SK-N-SH treated with all-trans-retinoic acid at 6 μM for 48 hours (cell line): ENCODE results near the gene CD40.

Source experiments
- BACH2 ChIP-seq: fragments of 250-450 bp; sonication (Bioruptor Pico); IDR thresholded peaks from 2 replicates; pipeline ENCODE4 v1.9.0; 2021; ENCODE audit warnings: mild to moderate bottlenecking, borderline replicate concordance
- CREB5 ChIP-seq: fragments of 250-450 bp; sonication (Bioruptor Pico); IDR thresholded peaks from 2 replicates; pipeline ENCODE4 v1.5.1; 2020; ENCODE audit warnings: low read depth, mild to moderate bottlenecking, moderate library complexity
- CSDC2 ChIP-seq: fragments of 250-450 bp; sonication (Bioruptor Pico); IDR thresholded peaks from 2 replicates; pipeline ENCODE4 v1.5.0; 2020; ENCODE audit warnings: mild to moderate bottlenecking, moderate library complexity
- ISL1 ChIP-seq: fragments of 250-450 bp; sonication (Bioruptor Pico); IDR thresholded peaks from 2 replicates; pipeline ENCODE4 v2.1.2; 2022; ENCODE audit warnings: mild to moderate bottlenecking, moderate library complexity
- PATZ1 ChIP-seq: fragments of 250-450 bp; sonication (Bioruptor Pico); IDR thresholded peaks from 2 replicates; pipeline ENCODE4 v1.8.0; 2020; ENCODE audit warnings: mild to moderate bottlenecking, moderate library complexity, borderline replicate concordance
- POU6F1 ChIP-seq: fragments of 250-450 bp; sonication (Bioruptor Pico); IDR thresholded peaks from 2 replicates; pipeline ENCODE4 v1.8.0; 2021; ENCODE audit warnings: low read depth, mild to moderate bottlenecking, moderate library complexity, borderline replicate concordance
- PPARA ChIP-seq: fragments of 250-450 bp; sonication (Bioruptor Pico); IDR thresholded peaks from 2 replicates; pipeline ENCODE4 v1.5.0; 2020; ENCODE audit warnings: mild to moderate bottlenecking, borderline replicate concordance
- RARB ChIP-seq: fragments of 250-450 bp; sonication (Bioruptor Pico); IDR thresholded peaks from 2 replicates; pipeline ENCODE4 v1.8.0; 2021; ENCODE audit warnings: mild to moderate bottlenecking, moderate library complexity
- TCF4 ChIP-seq: fragments of 250-450 bp; sonication (Bioruptor Pico); IDR thresholded peaks from 2 replicates; pipeline ENCODE4 v1.8.0; 2021; ENCODE audit warnings: mild to moderate bottlenecking, moderate library complexity, borderline replicate concordance
- TSHZ2 ChIP-seq: fragments of 250-450 bp; sonication (Bioruptor Pico); IDR thresholded peaks from 2 replicates; pipeline ENCODE4 v1.5.0; 2020; ENCODE audit warnings: mild to moderate bottlenecking, moderate library complexity
- ZC3H10 ChIP-seq: fragments of 250-450 bp; sonication (Bioruptor Pico); IDR thresholded peaks from 2 replicates; pipeline ENCODE4 v1.5.1; 2021; ENCODE audit warnings: mild to moderate bottlenecking, moderate library complexity
- ZFP3 ChIP-seq: fragments of 250-450 bp; sonication (Bioruptor Pico); IDR thresholded peaks from 2 replicates; pipeline ENCODE4 v1.5.0; 2020; ENCODE audit warnings: mild to moderate bottlenecking, moderate library complexity
- ZNF565 ChIP-seq: fragments of 450-650 bp; formaldehyde crosslinking; conservative IDR thresholded peaks from 2 replicates; pipeline ENCODE4 v1.5.0; 2020; ENCODE audit warnings: low read depth, mild to moderate bottlenecking, moderate library complexity
- ZNF8 ChIP-seq: fragments of 450-650 bp; formaldehyde crosslinking; IDR thresholded peaks from 2 replicates; pipeline ENCODE4 v1.5.0; 2020; ENCODE audit warnings: mild to moderate bottlenecking, moderate library complexity

GRCh38 chr20:46156065-46156464, 38.0 kb downstream of the CD40 start:
- TF ChIP-seq CSDC2 (CRISPR knock-in tag) (no peak), CREB5 (CRISPR knock-in tag) (no peak), TSHZ2 (no peak), PPARA (CRISPR knock-in tag) (no peak), ZNF8 (CRISPR knock-in tag) (no peak), BACH2 (CRISPR knock-in tag) (no peak), ZC3H10 (CRISPR knock-in tag) (no peak), ZFP3 (CRISPR knock-in tag) (no peak), POU6F1 (CRISPR knock-in tag) (no peak), PATZ1 (no peak), TCF4 (CRISPR knock-in tag) (no peak), ZNF565 (CRISPR knock-in tag) (no peak), RARB (CRISPR knock-in tag) (no peak), ISL1 (CRISPR knock-in tag) (no peak)
